OCI-LY7 (cell line): ENCODE results near the gene EMCN. TPM values are rescaled to one million over a fixed set of nuclear protein-coding genes. Genes with fewer than 3 reads are reported as not detected.

Experiments used
- BruUV-seq: library from RNA; stranded (reverse); fragments of 400-500 nt; replicated peaks from 2 replicates; lab custom pipeline; 2021; lab: Mats Ljungman, UMichigan
- CTCF ChIA-PET: fragments of 300-600 bp; sonication (Branson Sonifier 250); formaldehyde crosslinking; loops from one replicate; lab custom pipeline; 2022; ENCODE audit warnings: antibody characterized with exemption; ENCODE audit not compliant: unreplicated experiment; lab: Charles Lee
- POLR2A ChIA-PET: fragments of 300-600 bp; sonication (Branson Sonifier 250); formaldehyde crosslinking; loops from one replicate; lab custom pipeline; 2022; ENCODE audit warnings: antibody characterized with exemption; lab: Charles Lee
- DNase-seq: peaks from one replicate; pipeline ENCODE4 v3.0.0-alpha.2; 2015; ENCODE audit warnings: low spot score
- H2AFZ ChIP-seq: fragments of 200-600 bp; sonication (generic), shearing (Covaris generic); 2 replicates; pipeline ENCODE4 v1.6.1; 2014; ENCODE audit warnings: mild to moderate bottlenecking, antibody characterized with exemption, low read length, moderate library complexity
- H3K27ac ChIP-seq: fragments of 200-600 bp; sonication (generic); 2 replicates; pipeline ENCODE4 v1.5.1; 2014; ENCODE audit warnings: mixed run types, low read depth, mild to moderate bottlenecking, moderate library complexity, low read length, inconsistent platforms; ENCODE audit not compliant: poor library complexity, severe bottlenecking
- H3K36me3 ChIP-seq: fragments of 200-600 bp; sonication (generic); 2 replicates; pipeline ENCODE4 v1.6.1; 2014; ENCODE audit warnings: mild to moderate bottlenecking, antibody characterized with exemption, low read length, moderate library complexity, mixed read lengths; ENCODE audit not compliant: insufficient read depth
- H3K4me1 ChIP-seq: fragments of 200-600 bp; sonication (generic); 2 replicates; pipeline ENCODE4 v1.5.1; 2014; ENCODE audit warnings: mild to moderate bottlenecking, low read length; ENCODE audit not compliant: insufficient read depth, poor library complexity, severe bottlenecking
- H3K4me2 ChIP-seq: fragments of 200-600 bp; sonication (generic); 2 replicates; pipeline ENCODE4 v1.6.1; 2014; ENCODE audit warnings: mild to moderate bottlenecking, low read length
- H3K4me3 ChIP-seq: fragments of 200-600 bp; sonication (generic); 2 replicates; pipeline ENCODE4 v1.5.1; 2014; ENCODE audit warnings: mild to moderate bottlenecking, low read depth, low read length; ENCODE audit not compliant: poor library complexity, severe bottlenecking
- H3K79me2 ChIP-seq: fragments of 200-600 bp; sonication (generic); 2 replicates; pipeline ENCODE4 v1.6.1; 2016; ENCODE audit warnings: low read depth, mild to moderate bottlenecking, low read length, moderate library complexity, mixed read lengths; ENCODE audit not compliant: insufficient read depth
- H3K9me2 ChIP-seq: fragments of 200-600 bp; sonication (generic); 2 replicates; pipeline ENCODE4 v1.6.1; 2016; ENCODE audit warnings: mild to moderate bottlenecking, low read length, mixed read lengths; ENCODE audit not compliant: insufficient read depth
- H3K9me3 ChIP-seq: fragments of 200-600 bp; sonication (generic); 2 replicates; pipeline ENCODE4 v1.6.1; 2014; ENCODE audit warnings: mild to moderate bottlenecking, mixed run types, low read length, mixed read lengths
- H4K20me1 ChIP-seq: fragments of 200-600 bp; sonication (generic); 2 replicates; pipeline ENCODE4 v1.6.1; 2014; ENCODE audit warnings: mild to moderate bottlenecking, antibody characterized with exemption, low read length, moderate library complexity, mixed read lengths; ENCODE audit not compliant: insufficient read depth
- CTCF ChIP-seq: fragments of 200-600 bp; sonication (generic); conservative IDR thresholded peaks from 2 replicates; pipeline ENCODE4 v1.5.1; 2014; ENCODE audit warnings: mild to moderate bottlenecking, antibody characterized with exemption, low read length, moderate library complexity, mixed read lengths
- EZH2phosphoT487 ChIP-seq: fragments of 200-600 bp; sonication (generic); IDR thresholded peaks from 2 replicates; pipeline ENCODE4 v1.6.1; 2018; ENCODE audit warnings: low read depth, borderline replicate concordance, mild to moderate bottlenecking, mixed run types, antibody characterized with exemption, low read length, moderate library complexity, mixed read lengths
- intact Hi-C: fragments of 100-400 bp; cut with micrococcal nuclease; formaldehyde crosslinking; loops from one replicate; pipeline ENCODE4 v1.10.0; 2022; ENCODE audit not compliant: unreplicated experiment
- total RNA-seq, 2 experiments: library from RNA; depleted of rRNA in 1 of 2; stranded (reverse); fragments of >200 nt in 1 of 2; shearing (Covaris generic) in 1 of 2; gene quantifications; 2 replicates each; pipeline ENCODE4 v1.2.3, GENCODE V29; 2014 to 2022

EMCN gene
- total RNA-seq, 2 experiments from 2014 or later = not detected

DNA sequence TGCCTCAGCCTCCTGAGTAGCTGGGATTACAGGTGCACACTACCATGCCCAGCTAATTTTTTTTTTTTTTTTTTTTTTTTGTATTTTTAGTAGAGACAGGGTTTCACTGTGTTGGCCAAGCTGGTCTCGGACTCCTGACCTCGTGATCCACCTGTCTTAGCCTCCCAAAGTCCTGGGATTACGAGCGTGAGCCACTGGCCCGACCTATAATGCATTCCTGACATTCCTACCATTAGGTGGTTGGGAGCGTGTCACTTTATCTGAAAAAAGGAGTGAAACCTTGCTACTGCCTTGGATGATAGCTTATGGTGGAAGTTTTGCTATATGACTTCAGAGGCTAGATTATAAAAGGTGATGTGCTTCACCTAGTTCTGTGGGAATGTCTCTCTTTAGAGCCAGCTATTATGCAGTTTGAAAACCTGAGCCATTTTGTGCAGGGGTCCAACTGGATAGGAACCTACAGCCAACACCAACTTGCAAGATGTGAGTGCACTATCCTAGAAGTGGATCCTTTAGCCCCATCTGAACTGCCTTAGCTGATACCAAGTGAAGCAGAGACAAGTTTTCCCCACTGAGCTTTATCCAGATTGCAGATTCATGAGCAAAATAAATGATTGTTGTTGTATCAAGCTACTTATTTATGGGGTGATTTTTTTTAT is 29.8 kb upstream of the EMCN start:
- intact Hi-C loops = no loop called here
- H3K9me2 ChIP-seq = no peaks in the 10 kb centered on the region
- no peak for DNase-seq
- POLR2A ChIA-PET = interaction anchor here (1.1 to 1.2 kb wide), 2 partner anchors 13 to 51 kb away, joined by 3 to 4 read pairs; no protein-coding TSS in a partner anchor
- H3K27ac ChIP-seq = no peak overlapping the region
- H4K20me1 ChIP-seq = no peaks in the 10 kb centered on the region
- H3K4me1 ChIP-seq = peaks cover 4% of the 10 kb centered on the region
- H2AFZ ChIP-seq = no peak overlapping the region
- TF ChIP-seq EZH2phosphoT487 (no peak), CTCF (no peak)
- CTCF ChIA-PET = no interaction called here
- no peak overlapping the region for H3K4me3 ChIP-seq
- no peaks in the 10 kb centered on the region for H3K36me3 ChIP-seq
- H3K79me2 ChIP-seq = no peaks in the 10 kb centered on the region
- no TSS peak for BruUV-seq
- no peaks in the 10 kb centered on the region for H3K9me3 ChIP-seq
- no peak overlapping the region for H3K4me2 ChIP-seq

- no peak overlapping the region for H3K4me3 ChIP-seq
- no peak for DNase-seq
- no peaks in the 10 kb centered on the region for H4K20me1 ChIP-seq
- H3K27ac ChIP-seq = no peak overlapping the region
- H3K4me1 ChIP-seq = peaks cover 4% of the 10 kb centered on the region
- no TSS peak for BruUV-seq
- no peaks in the 10 kb centered on the region for H3K36me3 ChIP-seq
- H3K9me2 ChIP-seq = no peaks in the 10 kb centered on the region
- POLR2A ChIA-PET = interaction anchor here (0.7 to 1.1 kb wide), 3 partner anchors 41 to 1595 kb away, joined by 3 to 4 read pairs (median 3); no protein-coding TSS in a partner anchor
- no peak overlapping the region for H3K4me2 ChIP-seq
- CTCF ChIA-PET = no interaction called here
- intact Hi-C loops = no loop called here
- H3K79me2 ChIP-seq = no peaks in the 10 kb centered on the region
- TF ChIP-seq CTCF (no peak), EZH2phosphoT487 (no peak)
- H3K9me3 ChIP-seq = no peaks in the 10 kb centered on the region
- no peak overlapping the region for H2AFZ ChIP-seq
These were observed 27.6 kb upstream of the EMCN start for GRCh38 chr4:100545427-100545826.

DNA sequence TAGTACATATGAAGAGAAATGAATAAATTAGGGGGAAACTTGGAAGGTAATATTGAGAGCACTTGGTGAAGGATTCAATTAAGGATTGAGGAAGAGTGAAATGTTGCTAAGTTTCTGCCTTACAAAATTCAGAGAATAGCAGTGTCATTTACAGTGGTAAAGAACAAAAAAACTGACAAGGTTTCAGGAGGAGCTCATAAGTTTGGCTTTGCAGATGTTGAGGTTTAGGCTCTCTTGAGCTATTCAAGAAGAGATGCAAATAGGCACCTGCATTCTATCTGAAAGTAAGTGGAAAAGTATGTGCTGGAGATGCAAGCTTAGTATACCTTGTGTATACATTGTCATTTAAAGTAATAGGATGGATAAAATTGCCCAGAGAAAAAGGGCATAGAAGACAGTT is 22.3 kb upstream of the EMCN start:
- Histone ChIP-seq H3K4me1 (no peaks in the 10 kb centered on the region), H3K9me2 (no peaks in the 10 kb centered on the region), H3K27ac (peak overlapping the region; percentile 33), H3K4me2 (peak overlapping the region; percentile 15; the same call in 1 of the 2 replicates), H4K20me1 (no peaks in the 10 kb centered on the region), H3K9me3 (no peaks in the 10 kb centered on the region), H3K4me3 (no peak overlapping the region), H3K79me2 (no peaks in the 10 kb centered on the region), H3K36me3 (no peaks in the 10 kb centered on the region), H2AFZ (no peak overlapping the region)
- no TSS peak for BruUV-seq
- DNase-seq = peak; percentile 9
- no peak for TF ChIP-seq CTCF
- no peak for TF ChIP-seq EZH2phosphoT487
- ChIA-PET POLR2A (no interaction called here), CTCF (no interaction called here)
- intact Hi-C loops = no loop called here
